PC-3 (cell line): Measurements from ENCODE around the gene LMBRD1. TPM values are rescaled to one million over a fixed set of nuclear protein-coding genes. Genes with fewer than 3 reads are reported as not detected.

Source experiments
- ATAC-seq: fragments of 200-7000 bp; cut with Tn5 transposase; 2 replicates; pipeline ENCODE4 v1.9.1; 2020; ENCODE audit warnings: mild to moderate bottlenecking, moderate library complexity
- BruUV-seq: library from RNA; stranded (reverse); fragments of 400-500 nt; replicated peaks from 2 replicates; lab custom pipeline; 2021; lab: Mats Ljungman, UMichigan
- CTCF ChIA-PET: fragments of 300-600 bp; sonication (Branson Sonifier 250); formaldehyde crosslinking; loops from one replicate; lab custom pipeline; 2022; ENCODE audit warnings: antibody characterized with exemption; lab: Charles Lee
- POLR2A ChIA-PET: fragments of 300-600 bp; sonication (Branson Sonifier 250); formaldehyde crosslinking; loops from one replicate; lab custom pipeline; 2022; ENCODE audit warnings: antibody characterized with exemption; ENCODE audit not compliant: unreplicated experiment; lab: Charles Lee
- DNase-seq: peaks from one replicate; pipeline ENCODE4 v3.0.0-alpha.2; 2015
- H2AFZ ChIP-seq: fragments of 300-600 bp; sonication (generic); 2 replicates; pipeline ENCODE4 v1.6.0; 2016; ENCODE audit warnings: antibody characterized with exemption, low read length
- H3F3A ChIP-seq: fragments of 300-600 bp; sonication (generic); one replicate; pipeline ENCODE4 v1.6.0; 2017; ENCODE audit warnings: antibody characterized with exemption, low read length, control low read depth, mild to moderate bottlenecking; ENCODE audit not compliant: unreplicated experiment
- H3K27ac ChIP-seq: fragments of 300-600 bp; sonication (generic); 2 replicates; pipeline ENCODE4 v1.5.1; 2016; ENCODE audit warnings: mild to moderate bottlenecking, low read length
- H3K27me3 ChIP-seq: fragments of 300-600 bp; sonication (generic); 2 replicates; pipeline ENCODE4 v1.6.1; 2016; ENCODE audit warnings: low read length, mixed read lengths
- H3K36me3 ChIP-seq: fragments of 300-600 bp; sonication (generic); 2 replicates; pipeline ENCODE4 v1.6.1; 2016; ENCODE audit warnings: low read depth, mixed run types, low read length, mixed read lengths
- H3K4me1 ChIP-seq: fragments of 300-600 bp; sonication (generic); 2 replicates; pipeline ENCODE4 v1.5.1; 2016; ENCODE audit warnings: low read length; ENCODE audit not compliant: insufficient read depth
- H3K4me2 ChIP-seq: fragments of 300-600 bp; sonication (generic); 2 replicates; pipeline ENCODE4 v1.6.0; 2016; ENCODE audit warnings: low read length
- H3K4me3 ChIP-seq: fragments of 300-600 bp; sonication (generic); 2 replicates; pipeline ENCODE4 v1.5.1; 2016; ENCODE audit warnings: mild to moderate bottlenecking, low read length, mixed read lengths
- H3K79me2 ChIP-seq: fragments of 300-600 bp; sonication (generic); 2 replicates; pipeline ENCODE4 v1.6.1; 2017; ENCODE audit warnings: low read length, mixed read lengths
- H3K9ac ChIP-seq: fragments of 300-600 bp; sonication (generic); 2 replicates; pipeline ENCODE4 v1.6.0; 2016; ENCODE audit warnings: mild to moderate bottlenecking, low read length
- H3K9me2 ChIP-seq: fragments of 300-600 bp; sonication (generic); replicated peaks from 2 replicates; pipeline ENCODE4 v1.6.1; 2016; ENCODE audit warnings: mixed run types, low read length, mixed read lengths
- H3K9me3 ChIP-seq: fragments of 300-600 bp; sonication (generic); 2 replicates; pipeline ENCODE4 v1.6.1; 2016; ENCODE audit warnings: low read length, mixed read lengths
- H4K20me1 ChIP-seq: fragments of 300-600 bp; sonication (generic); 2 replicates; pipeline ENCODE4 v1.6.1; 2016; ENCODE audit warnings: low read length, mixed read lengths
- EZH2 ChIP-seq: fragments of 300-600 bp; sonication (generic); IDR thresholded peaks from one replicate; pipeline ENCODE4 v1.6.1; 2017; ENCODE audit warnings: antibody characterized with exemption, mild to moderate bottlenecking, low read length; ENCODE audit not compliant: unreplicated experiment
- EZH2phosphoT487 ChIP-seq: fragments of 300-600 bp; sonication (generic); IDR thresholded peaks from 2 replicates; pipeline ENCODE4 v1.6.1; 2018; ENCODE audit warnings: mild to moderate bottlenecking, antibody characterized with exemption, low read length, borderline replicate concordance
- intact Hi-C: fragments of 100-400 bp; cut with micrococcal nuclease; formaldehyde crosslinking; loops from 2 replicates; pipeline ENCODE4 v1.9.0; 2023
- total RNA-seq: library from RNA; depleted of rRNA; stranded (reverse); fragments of >200 nt; gene quantifications from 2 replicates; pipeline ENCODE4 v1.2.3, GENCODE V29; 2014
- TF ChIP-seq, protein P1 (sequence below): fragments of 300-600 bp; sonication (generic); conservative IDR thresholded peaks from 2 replicates; pipeline ENCODE4 v1.5.1; 2017; ENCODE audit warnings: antibody characterized with exemption, low read depth, mild to moderate bottlenecking, low read length

Gene LMBRD1
- total RNA-seq, 1 experiment from 2014 or later, result 5.4 TPM

- no peak overlapping the region for H2AFZ ChIP-seq
- no peak overlapping the region for H3K9ac ChIP-seq
- no peaks in the 10 kb centered on the region for H3K4me1 ChIP-seq
- ChIA-PET CTCF (no interaction called here), POLR2A (no interaction called here)
- intact Hi-C loops, result no loop called here
- TF ChIP-seq EZH2phosphoT487 (no peak), EZH2 (no peak)
- TF ChIP-seq, protein P1, sequence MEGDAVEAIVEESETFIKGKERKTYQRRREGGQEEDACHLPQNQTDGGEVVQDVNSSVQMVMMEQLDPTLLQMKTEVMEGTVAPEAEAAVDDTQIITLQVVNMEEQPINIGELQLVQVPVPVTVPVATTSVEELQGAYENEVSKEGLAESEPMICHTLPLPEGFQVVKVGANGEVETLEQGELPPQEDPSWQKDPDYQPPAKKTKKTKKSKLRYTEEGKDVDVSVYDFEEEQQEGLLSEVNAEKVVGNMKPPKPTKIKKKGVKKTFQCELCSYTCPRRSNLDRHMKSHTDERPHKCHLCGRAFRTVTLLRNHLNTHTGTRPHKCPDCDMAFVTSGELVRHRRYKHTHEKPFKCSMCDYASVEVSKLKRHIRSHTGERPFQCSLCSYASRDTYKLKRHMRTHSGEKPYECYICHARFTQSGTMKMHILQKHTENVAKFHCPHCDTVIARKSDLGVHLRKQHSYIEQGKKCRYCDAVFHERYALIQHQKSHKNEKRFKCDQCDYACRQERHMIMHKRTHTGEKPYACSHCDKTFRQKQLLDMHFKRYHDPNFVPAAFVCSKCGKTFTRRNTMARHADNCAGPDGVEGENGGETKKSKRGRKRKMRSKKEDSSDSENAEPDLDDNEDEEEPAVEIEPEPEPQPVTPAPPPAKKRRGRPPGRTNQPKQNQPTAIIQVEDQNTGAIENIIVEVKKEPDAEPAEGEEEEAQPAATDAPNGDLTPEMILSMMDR, result no peak
- no peaks in the 10 kb centered on the region for H3K36me3 ChIP-seq
- H3K4me3 ChIP-seq, result no peak overlapping the region
- ATAC-seq (no peak), DNase-seq (no peak)
- peaks cover 7% of the 10 kb centered on the region; the same call in 1 of the 2 replicates for H3K27me3 ChIP-seq
- no peaks in the 10 kb centered on the region for H4K20me1 ChIP-seq
- H3K9me3 ChIP-seq, result no peaks in the 10 kb centered on the region
- H3F3A ChIP-seq, result no peaks in the 10 kb centered on the region
- no peaks in the 10 kb centered on the region for H3K9me2 ChIP-seq
- H3K4me2 ChIP-seq, result no peak overlapping the region
- H3K79me2 ChIP-seq, result no peaks in the 10 kb centered on the region
- H3K27ac ChIP-seq, result no peak overlapping the region
- BruUV-seq, result no TSS peak
Observed at GRCh38 chr6:69632932-69633331, 163.9 kb downstream of the LMBRD1 start.

DNA sequence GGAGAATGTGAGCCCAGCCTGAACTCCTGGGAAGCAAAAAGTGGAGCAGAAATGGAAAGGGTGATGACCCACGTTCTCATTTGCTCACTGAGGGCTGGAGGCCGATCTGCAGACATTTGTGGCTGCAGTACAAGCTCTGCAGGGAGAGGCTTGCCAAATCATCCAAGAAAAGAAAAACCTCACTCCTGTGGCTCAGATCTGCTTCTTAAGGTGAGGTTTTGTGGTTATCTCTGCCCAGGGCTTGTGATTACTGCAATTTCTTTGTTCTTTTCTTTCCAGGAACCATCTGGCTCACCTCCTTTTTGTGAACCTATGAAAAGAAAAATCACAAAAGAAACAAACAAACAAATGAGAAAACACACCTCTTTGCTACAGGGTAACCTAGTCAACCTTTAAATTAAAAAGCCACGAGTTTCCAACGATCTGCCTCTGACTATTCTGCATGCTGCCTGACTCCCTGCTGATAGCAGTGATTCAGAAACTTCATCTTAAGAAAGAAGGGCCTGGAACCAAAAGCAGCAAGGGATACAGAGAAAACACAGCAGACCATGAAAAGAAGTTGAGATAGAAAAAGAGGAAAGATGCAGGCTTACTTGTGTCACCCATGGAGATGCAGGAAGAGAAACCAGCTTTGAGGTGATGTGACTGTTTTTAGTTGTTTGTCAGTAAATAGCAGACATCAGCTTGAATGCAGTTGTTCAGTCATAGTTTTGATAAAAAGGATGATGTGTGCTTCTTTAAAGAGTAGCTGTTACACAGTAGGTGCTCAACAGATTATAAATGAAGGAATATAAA lies 165.1 kb downstream of the LMBRD1 start:
- CTCF ChIA-PET, result no interaction called here

More for the DNA sequence above, 165.1 kb downstream of the LMBRD1 start:
- H3K9me2 ChIP-seq, result no peaks in the 10 kb centered on the region
- no peaks in the 10 kb centered on the region for H4K20me1 ChIP-seq
- H3F3A ChIP-seq, result no peaks in the 10 kb centered on the region
- H3K9ac ChIP-seq, result no peak overlapping the region
- H3K9me3 ChIP-seq, result no peaks in the 10 kb centered on the region
- H3K4me2 ChIP-seq, result no peak overlapping the region
- H3K4me1 ChIP-seq, result no peaks in the 10 kb centered on the region
- H3K36me3 ChIP-seq, result no peaks in the 10 kb centered on the region
- no TSS peak for BruUV-seq
- H3K27ac ChIP-seq, result no peak overlapping the region
- no peaks in the 10 kb centered on the region for H3K79me2 ChIP-seq
- POLR2A ChIA-PET, result no interaction called here
- DNase-seq (no peak), ATAC-seq (no peak)
- TF ChIP-seq EZH2, result no peak
- TF ChIP-seq, protein P1, result no peak
- TF ChIP-seq EZH2phosphoT487, result no peak
- H2AFZ ChIP-seq, result no peak overlapping the region
- H3K27me3 ChIP-seq, result peaks cover 7% of the 10 kb centered on the region; the same call in 1 of the 2 replicates
- intact Hi-C loops, result no loop called here
- H3K4me3 ChIP-seq, result no peak overlapping the region
